ENCODE data around the gene DMXL1.
"Not testable (repeated sequence)": the region's sequence is repeated elsewhere in the genome, so short reads cannot be mapped to it uniquely, and the experiment has no call there.

The DMXL1 gene

GRCh38 chr5:119063579-119064379 lies 7.1 kb upstream of the DMXL1 start:
- no peak for DNase-seq

GRCh38 chr5:119067450-119067849 lies 3.4 kb upstream of the DMXL1 start:
- no peak for DNase-seq

GRCh38 chr5:119070578-119070827 lies 384 bp upstream of the DMXL1 start:
- DNase-seq = peak in 1 of 2 experiments; percentile 91

GRCh38 chr5:119071561-119071995 lies 691 bp downstream of the DMXL1 start:
- DNase-seq = no peak

- no peak for DNase-seq
These were observed 1.6 kb downstream of the DMXL1 start for GRCh38 chr5:119072496-119072895.

- DNase-seq = not testable (repeated sequence)
These were observed 3.0 kb downstream of the DMXL1 start for GRCh38 chr5:119073746-119074337.

- no peak for DNase-seq
These were observed 3.5 kb downstream of the DMXL1 start for GRCh38 chr5:119074419-119074818.

GRCh38 chr5:119075269-119075668 lies 4.4 kb downstream of the DMXL1 start:
- DNase-seq = not testable (repeated sequence)

- no peak for DNase-seq
These were observed 5.2 kb downstream of the DMXL1 start for GRCh38 chr5:119076080-119076479.

- DNase-seq = no peak
These were observed 6.6 kb downstream of the DMXL1 start for GRCh38 chr5:119077444-119077843.

GRCh38 chr5:119078071-119078846 lies 7.4 kb downstream of the DMXL1 start:
- DNase-seq = no peak

- DNase-seq = no peak
These were observed 8.0 kb downstream of the DMXL1 start for GRCh38 chr5:119078861-119079260.

- no peak for DNase-seq
These were observed 8.5 kb downstream of the DMXL1 start for GRCh38 chr5:119079318-119079921.

GRCh38 chr5:119080936-119081335 lies 10.0 kb downstream of the DMXL1 start:
- no peak for DNase-seq

GRCh38 chr5:119082691-119083090 lies 11.8 kb downstream of the DMXL1 start:
- no peak for DNase-seq

- no peak for DNase-seq
These were observed 12.8 kb downstream of the DMXL1 start for GRCh38 chr5:119083679-119084078.

GRCh38 chr5:119088438-119088837 lies 17.6 kb downstream of the DMXL1 start:
- no peak for DNase-seq

GRCh38 chr5:119095611-119096010 lies 24.7 kb downstream of the DMXL1 start:
- no peak for DNase-seq

GRCh38 chr5:119105971-119106370 lies 35.1 kb downstream of the DMXL1 start:
- no peak for DNase-seq

- no peak for DNase-seq
These were observed 41.3 kb downstream of the DMXL1 start for GRCh38 chr5:119112151-119112550.

- no peak for DNase-seq
These were observed 46.4 kb downstream of the DMXL1 start for GRCh38 chr5:119117237-119117636.

- no peak for DNase-seq
These were observed 47.1 kb downstream of the DMXL1 start for GRCh38 chr5:119118000-119118399.

GRCh38 chr5:119120893-119121292 lies 50.0 kb downstream of the DMXL1 start:
- no peak for DNase-seq

- not testable (repeated sequence) for DNase-seq
These were observed 51.6 kb downstream of the DMXL1 start for GRCh38 chr5:119122474-119122873.
